Measurements from ENCODE around the gene IQSEC1.
A peak's percentile ranks its signal among the peaks of the same experiment; 100 is the strongest.

Gene IQSEC1

DNA sequence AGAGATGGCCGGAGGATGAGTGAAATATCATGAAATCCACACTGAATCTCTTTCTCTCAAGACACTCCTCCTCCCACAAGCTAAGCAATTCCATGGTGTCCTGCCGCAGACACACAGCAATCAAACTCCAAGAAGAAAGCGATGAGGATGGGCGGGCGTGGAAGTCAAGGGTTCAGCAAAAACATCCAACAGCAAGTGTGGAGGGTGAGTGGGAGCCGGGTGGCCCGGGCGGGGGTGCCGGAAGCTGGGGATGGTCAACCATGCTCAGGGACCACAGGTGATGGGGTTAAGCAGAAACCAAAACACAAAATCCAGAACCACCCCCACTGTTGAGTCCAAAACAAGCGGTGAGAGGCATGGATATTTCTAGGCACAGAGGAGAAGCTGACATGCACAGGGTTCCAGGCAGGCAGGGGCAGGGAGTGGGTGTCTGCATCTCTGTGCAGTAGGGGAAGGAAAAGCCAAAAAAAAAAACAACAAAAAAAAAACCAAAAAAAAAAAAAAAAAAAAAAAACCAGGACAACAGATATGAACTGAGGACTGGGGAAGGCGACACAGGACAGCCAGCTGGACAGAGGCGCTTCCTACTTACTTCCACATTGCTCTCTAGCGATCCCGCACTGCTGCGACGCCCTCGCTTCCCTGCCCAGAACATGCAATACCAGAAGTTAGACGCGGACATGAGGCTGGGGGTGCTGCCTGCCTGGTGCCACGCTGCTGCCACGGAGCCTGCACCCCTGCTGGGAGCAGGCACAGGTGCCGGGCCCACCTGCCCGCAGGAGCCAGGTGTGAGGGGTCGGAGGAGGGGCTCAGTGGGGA, 170.8 kb downstream of the IQSEC1 start:
- DNase-seq, result no peak

DNA sequence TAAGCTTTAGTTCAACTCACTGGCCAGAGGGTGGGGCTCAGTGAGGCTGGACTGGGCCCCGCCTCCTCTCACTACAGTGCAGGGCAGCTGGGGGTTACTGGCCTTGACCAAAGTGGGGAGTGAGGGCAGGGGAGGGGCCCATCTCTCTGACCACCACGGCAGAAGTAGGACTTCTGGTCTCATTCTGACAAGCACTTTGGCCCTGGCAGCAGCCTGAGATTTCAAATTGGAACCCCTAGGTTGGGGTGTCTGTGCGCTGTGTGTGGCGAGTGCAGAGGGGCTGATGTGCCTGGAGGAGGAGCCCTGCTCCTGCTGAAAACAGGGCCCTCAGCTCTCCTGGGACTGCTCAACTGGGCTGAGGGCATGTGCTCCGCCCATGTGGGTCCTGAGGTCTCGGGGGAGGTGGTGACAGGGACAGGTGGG, 171.6 kb downstream of the IQSEC1 start:
- DNase-seq, result no peak

DNA sequence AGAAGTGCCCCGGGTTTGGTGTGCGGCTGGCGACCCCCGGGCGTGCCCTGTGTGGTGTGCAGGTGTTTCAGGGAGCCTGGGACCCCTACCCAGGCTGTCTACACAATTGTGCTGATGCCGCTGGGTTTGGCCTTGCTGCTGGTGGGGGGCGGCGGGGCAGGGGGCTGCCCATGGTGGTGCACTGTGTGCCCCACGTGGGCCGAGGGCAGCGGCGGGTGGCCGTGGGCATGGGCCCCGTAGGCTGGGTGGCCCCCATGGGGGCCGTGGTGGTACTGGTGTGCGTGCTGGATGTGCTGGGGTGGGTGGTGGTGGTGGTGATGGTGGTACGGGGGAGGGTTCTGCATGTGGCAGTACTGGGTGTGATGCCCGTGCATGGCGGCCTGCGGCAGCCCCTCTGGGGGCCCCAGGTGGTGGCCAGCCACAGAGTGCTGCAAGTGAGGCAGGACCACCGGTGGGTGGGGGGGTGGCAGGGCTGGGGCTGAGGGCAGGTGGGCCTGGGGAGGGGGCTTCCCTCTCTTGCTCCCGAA, 172.3 kb downstream of the IQSEC1 start:
- DNase-seq, result no peak

DNA sequence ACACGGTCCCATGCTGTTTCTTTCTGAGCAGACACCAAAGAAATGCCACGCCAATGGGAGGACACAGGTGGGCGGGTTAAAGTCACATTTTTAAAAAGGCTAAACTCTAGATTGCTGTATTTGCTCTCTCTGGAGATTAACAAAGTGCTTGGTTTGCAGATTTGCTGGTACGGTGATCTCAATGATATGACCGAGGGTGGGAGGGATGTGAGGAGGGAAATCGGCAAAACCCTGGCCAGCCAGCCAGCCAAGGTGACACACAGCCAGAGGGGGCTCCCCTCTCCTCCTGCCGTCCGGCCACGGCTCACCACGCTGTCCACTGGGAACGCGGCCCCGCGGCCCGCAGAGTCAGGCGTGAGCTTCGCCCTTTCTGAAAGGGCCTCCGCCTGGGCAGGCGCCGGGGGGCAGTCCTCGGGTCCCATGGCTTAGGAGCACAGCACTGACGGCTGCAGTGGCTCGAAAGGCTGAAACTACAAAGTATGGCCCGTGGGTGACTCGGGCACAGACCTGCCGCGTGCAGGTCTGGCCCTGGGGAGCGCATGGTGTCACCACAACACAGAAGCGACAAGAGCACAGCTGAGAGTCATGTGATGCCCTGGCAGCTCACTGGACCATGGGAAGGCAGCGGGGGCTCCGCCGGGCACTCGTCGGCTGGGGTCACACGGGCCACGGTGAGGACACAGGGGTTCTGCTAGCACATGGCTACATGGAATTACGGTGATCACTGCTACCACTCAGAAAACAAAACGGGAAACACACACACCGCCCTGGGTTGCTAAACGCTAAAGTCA, 174.1 kb downstream of the IQSEC1 start:
- DNase-seq, result no peak

DNA sequence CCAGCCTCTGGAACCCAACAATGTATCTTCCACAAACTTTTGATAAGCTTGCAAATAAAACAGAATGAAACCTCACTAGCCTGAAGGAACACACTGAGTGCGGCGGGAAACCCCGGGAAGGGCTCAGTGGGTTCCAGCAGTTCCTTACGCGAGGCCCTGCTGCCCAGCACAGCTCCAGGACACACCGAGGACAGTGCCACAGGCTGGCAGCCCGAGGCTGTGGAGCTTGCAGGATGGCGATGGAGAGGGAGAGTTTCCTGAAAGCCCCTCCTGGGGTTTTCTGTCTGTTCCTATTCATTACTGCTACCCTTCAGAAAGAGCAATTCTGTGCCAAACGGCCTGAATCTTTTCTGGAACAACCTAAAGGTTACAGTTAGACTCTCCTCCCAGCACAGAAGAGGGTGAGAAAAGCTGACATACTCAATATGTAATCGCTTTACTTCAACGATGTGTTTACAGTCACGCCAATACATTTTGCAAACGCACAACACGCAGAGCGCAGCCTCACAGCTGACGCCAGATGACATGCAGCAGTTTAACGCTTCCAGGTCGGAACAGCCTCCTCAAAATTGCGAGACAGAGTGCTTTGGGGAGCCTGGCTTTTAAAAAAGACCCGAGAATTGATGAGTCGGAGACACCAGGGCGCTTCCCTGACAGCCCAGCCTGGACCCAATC, 174.8 kb downstream of the IQSEC1 start:
- DNase-seq, result no peak

DNA sequence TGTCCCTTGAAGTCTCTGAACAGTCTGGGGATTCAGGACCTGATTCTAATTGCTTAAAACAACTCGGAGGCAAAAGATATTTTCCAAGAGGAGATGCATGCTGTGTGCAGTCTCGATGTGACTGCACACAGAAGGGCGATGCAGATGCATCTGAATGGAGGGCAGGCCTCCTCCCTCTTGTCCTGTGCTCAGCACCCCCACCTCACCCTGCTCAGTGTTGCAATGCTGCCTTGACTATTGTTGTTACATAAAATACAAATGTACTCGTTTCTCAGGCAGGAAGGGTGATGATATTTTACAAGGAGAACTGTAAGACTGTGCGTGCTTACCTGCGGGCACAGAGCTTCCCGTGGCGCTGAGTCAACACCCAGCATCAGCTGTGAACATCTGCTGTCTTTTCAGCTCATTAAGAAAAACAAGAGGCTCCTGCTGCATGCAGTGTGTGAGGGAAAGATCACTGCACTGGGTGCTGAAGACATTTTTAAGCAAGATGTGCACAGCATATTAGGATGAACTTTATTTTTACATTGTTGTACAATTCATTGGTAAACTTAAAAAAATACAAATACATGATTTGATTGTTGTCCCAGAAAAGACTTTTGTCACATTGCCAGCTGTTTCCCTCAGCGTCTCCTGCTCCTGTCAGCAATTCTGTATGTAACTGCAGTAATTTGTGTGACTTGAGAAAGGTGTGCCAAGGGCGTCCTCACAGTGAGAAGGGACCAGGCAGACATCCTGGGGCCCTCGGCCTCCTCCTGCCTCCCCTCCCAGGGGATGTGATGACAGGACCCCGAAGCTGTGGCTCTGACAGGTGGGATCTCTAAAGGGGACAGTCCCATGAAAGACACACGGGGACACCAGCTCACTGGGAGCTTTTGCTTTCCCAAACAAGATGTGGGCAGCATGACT, 175.6 kb downstream of the IQSEC1 start:
- DNase-seq, result peak; percentile 13

DNA sequence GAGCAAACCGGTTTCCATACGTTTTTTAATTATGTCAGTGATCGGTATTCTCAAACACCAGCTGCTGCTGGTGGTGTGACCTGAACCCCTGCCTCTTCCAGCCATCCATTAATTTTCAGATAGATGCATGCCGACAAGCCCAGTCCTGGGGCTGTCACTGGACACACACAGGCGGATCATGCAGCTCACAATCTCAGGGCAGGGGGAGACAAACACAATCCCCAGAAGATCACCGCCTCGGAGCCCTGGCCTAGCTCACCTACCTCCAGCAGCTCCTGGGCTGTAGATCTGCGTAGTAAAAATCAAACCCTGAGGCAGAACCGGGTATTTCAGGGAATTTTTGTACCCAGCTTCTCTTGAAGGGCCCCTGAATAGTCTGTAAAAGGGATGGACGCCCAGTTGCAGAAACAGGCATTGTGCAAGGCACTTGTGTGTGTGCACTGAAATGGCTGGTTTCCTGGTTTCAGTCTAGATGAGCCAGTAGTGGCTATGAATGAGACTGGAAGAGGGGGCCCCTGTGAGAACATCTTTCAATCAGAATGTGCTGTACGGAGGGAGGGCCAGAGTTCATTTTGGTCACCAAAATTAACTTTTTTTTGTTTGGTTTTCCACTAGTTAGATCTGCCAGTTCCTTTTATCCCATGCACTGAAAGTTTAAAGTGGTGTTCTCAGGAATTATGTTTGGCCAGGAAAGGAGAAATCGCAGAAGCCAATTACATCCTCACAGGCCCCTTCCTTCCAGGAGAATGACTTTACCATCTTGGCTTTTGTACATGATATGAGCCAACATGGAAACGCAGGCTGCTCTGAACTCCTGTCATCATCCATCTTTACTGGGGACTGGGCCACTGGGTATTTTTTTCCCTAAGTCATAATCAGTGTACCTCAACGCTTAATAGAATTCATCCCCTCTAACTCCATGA, 176.9 kb downstream of the IQSEC1 start:
- DNase-seq, result no peak

DNA sequence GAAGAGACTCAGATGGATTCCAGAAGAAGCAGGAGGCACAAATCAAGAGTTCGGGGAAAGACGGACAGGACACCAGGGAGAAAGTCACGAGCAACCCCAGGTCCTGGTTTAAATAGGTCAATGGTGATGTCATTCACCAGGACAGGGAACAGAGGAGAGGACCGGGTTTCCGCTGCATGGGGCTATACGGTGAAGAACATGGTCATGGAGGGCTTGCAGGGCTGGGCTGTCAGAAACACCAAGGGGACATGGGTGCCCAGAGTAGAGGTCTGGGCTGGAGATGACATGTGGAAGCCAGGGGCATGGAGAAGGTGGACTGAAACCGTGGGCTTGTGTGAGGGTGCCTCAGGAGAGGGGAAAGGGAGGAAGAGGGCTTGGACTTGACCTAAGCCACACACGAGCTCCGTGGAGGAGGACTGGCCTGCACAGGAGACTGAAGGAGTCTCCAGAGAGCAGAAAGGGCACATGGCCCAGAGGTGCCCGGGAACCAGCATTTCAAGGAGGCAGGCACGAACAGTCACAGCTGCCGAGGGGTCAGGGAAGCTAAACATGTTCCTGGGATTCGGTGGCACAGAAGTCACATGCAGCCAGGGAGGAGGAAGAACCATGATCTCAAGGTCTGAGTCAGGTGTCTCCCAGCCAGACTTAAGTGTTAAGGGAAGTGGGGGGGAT, 177.7 kb downstream of the IQSEC1 start:
- DNase-seq, result no peak

DNA sequence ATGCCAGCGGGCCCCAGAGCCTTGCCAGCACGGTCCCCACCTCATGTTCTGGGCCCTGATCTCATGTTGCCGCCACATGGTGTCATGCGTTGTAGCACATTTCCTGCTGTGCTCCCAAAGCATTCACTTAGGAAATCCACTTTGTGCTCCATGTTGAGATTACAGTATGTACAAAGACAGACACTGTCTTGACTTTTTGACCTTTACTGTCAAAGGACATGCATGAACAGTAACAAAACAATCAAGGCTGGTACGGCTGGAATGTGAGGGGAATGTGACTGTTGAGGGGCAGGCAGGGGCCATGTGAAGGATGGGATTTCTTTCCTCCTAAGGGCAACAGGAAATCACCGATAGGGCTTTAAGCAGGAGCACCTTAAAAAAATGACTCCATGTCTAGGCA, 178.6 kb downstream of the IQSEC1 start:
- DNase-seq, result no peak

DNA sequence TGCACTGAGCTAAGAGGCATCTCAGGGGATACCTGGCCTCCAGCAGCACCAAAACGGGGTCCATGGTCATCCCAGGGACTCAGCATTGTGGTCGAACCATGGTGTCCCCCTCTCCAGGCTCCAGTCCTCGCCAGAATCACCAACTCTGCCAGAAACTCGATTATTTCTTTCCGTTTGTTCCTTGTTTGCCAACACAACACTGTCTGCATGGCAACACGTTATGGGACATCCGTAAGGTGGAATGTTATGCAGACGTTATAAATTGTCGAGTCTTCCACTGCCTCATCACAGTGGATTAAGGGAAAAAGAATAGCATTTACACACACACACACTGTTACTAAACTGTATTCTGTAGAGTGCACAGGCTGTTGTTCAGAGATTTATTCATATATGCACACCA, 179.4 kb downstream of the IQSEC1 start:
- DNase-seq, result no peak

DNA sequence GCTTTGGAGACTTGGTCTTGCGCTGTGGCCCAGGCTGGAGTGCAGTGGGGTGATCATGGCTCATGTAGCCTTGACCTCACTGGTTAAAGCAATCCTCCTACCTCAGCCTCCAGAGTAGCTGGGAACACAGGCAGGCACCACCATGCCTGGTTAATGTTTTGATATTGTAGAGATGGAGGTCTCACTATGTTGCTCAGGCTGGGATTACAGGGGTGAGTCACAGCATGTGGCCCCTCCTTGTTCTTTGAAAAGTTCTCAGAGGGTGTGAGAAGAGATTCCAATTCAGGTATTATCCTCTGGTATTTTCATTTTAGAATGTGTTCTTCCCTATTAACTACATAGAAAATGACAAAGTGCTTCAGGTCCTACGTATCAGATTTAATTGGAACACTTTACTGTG, 180.0 kb downstream of the IQSEC1 start:
- no peak for DNase-seq

DNA sequence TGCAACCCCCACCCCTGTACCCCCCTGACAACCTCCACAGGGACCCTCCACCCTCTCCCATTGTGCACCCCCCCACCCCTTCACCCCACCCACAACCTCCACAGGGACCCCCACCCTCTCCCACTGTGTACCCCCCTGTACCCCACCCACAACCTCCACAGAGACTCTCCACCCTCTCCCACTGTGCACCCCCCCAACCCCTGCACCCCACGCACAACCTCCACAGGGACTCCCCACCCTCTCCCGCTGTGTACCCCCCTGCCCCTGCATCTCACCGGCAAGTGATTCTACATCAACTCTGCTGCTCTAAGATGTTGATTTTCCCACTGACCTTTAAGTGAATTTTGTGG, 180.4 kb downstream of the IQSEC1 start:
- no peak for DNase-seq

DNA sequence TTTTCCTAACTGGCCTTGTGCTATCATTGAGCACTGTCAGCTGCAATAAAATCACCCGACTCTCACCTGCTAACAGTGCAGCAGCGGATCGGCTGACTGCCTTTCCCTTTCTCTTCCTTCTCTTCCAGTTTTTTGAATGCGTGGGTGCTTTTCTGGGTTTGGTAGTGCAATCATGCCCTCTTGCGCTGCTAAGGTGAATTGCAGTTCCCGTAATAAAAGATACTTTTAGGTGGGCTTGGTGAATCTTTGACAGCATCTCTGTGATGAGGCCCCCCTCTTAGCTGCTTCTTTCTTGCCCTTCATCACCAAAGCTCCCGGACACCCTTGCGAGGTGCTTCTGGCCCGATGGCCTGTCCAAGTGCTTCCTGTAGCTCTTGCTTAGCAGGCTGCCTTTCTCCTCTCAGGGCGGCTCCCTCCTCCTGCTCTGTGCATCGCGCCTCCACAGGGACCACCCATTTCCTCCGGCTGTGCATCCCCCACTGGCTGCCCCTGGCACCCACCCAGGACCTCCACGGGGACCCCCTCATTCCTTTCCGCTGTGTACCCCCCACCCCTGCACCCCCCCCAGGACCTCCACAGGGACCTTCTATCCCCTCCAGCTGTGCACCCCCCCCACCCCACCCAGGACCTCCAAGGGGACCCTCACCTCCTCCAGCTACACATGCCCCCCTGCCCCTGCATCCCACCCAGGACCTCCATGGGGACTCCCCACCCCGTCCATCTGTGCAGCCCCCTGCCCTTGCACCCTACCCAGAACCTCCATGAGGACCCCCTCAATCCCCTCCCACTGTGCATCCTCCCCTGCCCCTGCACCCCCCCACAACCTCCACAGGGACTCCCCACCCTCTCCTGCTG, 181.0 kb downstream of the IQSEC1 start:
- no peak for DNase-seq

DNA sequence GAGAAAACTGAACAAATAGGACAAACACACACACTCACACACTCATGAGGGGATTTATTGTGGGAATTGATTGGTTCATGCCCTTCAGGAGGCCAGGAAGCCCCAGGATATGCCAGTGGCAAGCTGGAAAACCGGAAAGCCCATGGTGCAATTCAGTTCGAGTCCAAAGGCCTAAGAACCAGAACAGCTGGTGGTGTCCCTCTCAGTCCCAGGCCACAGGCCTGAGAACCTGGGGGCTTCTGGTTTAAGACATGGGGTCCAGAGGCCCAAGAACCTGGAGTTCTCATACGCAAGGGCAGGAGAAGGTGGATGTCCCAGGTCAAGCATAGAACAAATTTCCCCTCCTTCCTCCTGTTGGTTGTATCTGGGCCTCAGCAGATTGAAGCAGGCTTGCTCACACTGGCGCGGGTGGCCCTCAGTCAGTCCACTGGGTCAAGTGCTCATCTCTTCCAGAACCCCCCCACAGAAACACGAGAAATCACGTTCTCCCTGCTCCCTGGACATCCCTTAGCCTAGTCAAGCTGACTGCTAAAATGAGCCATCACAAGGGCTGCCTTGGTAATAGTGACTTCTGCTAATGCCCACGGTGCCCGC, 181.7 kb downstream of the IQSEC1 start:
- no peak for DNase-seq

DNA sequence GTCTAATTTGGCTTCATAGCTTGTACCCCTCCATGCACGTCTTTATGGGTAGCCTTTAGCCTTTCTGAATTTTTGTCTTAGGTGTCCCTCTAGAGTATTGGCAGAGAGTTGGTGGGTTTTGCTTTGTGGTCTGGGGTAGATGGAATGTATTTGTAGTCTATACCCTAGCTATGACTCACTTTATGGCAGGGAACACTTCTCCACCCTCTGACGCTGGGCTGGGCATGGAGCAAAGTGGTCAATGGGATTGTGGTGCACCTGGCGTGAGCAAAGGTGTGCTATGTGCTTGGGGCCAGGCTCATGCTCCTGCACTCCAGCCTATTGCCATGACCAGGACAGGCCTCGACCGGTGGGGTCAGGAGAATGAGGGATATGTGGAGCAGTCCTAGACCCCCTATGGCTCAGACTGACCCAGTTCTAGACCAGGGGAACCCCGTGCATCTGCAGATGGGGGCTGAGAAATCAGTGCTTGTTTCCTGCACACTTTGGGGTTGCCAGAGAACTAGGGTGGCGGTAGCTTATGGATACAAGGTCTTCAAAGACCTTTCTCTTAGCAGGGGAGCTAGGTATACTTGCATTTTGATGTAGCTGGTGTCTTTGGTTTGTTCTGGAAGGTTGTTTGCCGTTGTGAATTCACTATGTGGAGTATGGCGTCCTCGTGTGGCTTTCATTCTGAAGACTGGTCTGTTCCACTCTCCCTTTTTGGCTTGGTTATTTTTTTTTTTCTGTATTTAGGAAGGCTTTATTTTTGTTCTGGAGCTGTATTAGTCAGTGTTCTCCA, 182.4 kb downstream of the IQSEC1 start:
- no peak for DNase-seq

DNA sequence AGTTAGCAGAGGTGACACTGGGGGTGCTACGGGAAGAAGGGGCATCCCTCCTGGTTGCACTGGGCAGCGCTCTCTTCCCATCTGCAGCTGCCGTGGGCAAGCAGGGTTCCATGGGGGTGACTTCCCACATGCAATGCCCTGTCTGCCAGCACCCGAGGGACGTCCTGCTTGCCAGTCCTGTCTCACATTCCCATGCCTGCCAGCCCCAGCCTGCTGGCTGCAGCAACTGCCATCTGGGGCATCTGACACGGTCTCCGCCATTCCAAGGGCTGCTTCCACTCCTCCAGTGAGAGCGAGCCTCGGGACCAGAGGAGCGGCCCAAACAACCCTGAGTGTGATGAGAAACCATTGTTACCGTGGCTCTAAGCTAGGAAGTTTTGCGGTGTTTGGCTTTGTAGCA, 186.5 kb downstream of the IQSEC1 start:
- DNase-seq, result no peak

DNA sequence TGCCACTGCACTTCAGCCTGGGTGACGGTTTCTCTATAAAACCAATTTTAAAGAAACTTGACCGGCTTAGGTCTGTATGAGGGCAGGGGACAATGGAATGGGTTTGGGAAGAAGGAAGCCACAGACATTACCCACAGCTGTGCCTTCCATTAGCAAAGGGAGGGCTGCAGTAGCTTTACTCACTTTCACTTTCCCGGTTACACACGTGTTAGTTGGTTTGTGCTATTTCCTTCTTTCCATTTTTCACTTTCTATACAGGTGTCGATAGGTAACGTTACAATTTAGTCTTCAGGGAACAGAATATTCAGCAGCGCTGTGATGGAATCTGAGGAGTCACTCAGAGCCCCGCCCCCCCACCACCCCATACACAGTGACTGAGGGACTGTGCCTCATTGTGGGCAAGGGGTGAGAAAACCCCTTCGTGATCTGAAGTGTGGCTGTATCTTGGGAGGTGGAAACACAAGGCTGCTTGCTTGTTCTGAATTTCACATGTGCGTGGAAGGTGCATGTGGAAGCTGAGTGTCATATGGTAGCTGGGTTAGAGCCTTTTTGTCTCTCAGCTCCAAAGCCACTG, 187.0 kb downstream of the IQSEC1 start:
- DNase-seq, result no peak

DNA sequence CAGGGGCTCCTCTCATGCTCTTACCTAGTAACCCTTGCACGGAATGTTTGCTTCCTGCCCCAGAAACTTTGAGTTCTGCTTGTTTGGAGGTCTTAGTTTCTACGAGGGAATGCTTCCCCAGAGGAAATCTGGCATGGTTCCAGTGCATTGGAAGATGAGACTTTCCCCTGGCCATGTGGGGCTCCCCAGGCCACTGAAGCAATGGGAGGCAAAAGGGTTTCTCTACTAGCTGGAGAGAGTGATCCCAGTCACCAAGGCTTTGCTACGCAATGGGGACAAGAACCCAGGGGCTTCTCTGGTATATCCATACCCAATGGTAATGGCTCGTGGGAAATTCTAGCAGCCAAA, 187.7 kb downstream of the IQSEC1 start:
- no peak for DNase-seq

Measured in DMS79 (cell line).